ENCODE results near the gene IGFBP7. TPM values are rescaled to one million over a fixed set of nuclear protein-coding genes. Genes with fewer than 3 reads are reported as not detected.
A peak's percentile ranks its signal among the peaks of the same experiment; 100 is the strongest.

The IGFBP7 gene
- total RNA-seq, 4 donors from 2014 or later, result 225 to 1,715 (median 711) TPM

- Histone ChIP-seq H3K27ac (peak overlapping the region; percentile 58 to 79), H3K27me3 (no peaks in the 10 kb centered on the region), H3K4me1 (peaks cover 0 to 12% of the 10 kb centered on the region in 2 donors), H3K9me3 (no peaks in the 10 kb centered on the region), H3K4me3 (no peak overlapping the region), H3K36me3 (no peaks in the 10 kb centered on the region)
- TF ChIP-seq CTCF (IDR thresholded peaks at IDR 0.05) (no peak), POLR2A (IDR thresholded peaks at IDR 0.05) (no peak)
- intact Hi-C loops (cut with DNase I; ENCODE audit: low total_unique reads), result no loop called here
- DNase-seq, result no peak
Observed at GRCh38 chr4:57081651-57082621, 28.2 kb downstream of the IGFBP7 start.

- Histone ChIP-seq H3K36me3 (no peaks in the 10 kb centered on the region), H3K27me3 (no peaks in the 10 kb centered on the region), H3K27ac (peak overlapping the region; percentile 58 to 79), H3K4me3 (no peak overlapping the region), H3K9me3 (no peaks in the 10 kb centered on the region), H3K4me1 (peaks cover 0 to 12% of the 10 kb centered on the region in 2 donors)
- TF ChIP-seq CTCF (IDR thresholded peaks at IDR 0.05), result no peak
- TF ChIP-seq POLR2A (IDR thresholded peaks at IDR 0.05), result no peak
- intact Hi-C loops (cut with DNase I; ENCODE audit: low total_unique reads), result no loop called here
- no peak for DNase-seq
Observed at GRCh38 chr4:57080781-57081650, 29.2 kb downstream of the IGFBP7 start.

- no peaks in the 10 kb centered on the region for H3K27me3 ChIP-seq
- intact Hi-C loops (cut with DNase I; ENCODE audit: low total_unique reads), result no loop called here
- no peaks in the 10 kb centered on the region for H3K9me3 ChIP-seq
- H3K4me1 ChIP-seq, result peaks cover 0 to 12% of the 10 kb centered on the region in 2 donors
- TF ChIP-seq POLR2A (IDR thresholded peaks at IDR 0.05) (no peak), CTCF (IDR thresholded peaks at IDR 0.05) (no peak)
- no peaks in the 10 kb centered on the region for H3K36me3 ChIP-seq
- DNase-seq, result no peak
- H3K4me3 ChIP-seq, result no peak overlapping the region
- peak overlapping the region; percentile 18 to 79 for H3K27ac ChIP-seq
Observed at GRCh38 chr4:57078685-57079521, 31.3 kb downstream of the IGFBP7 start.

GRCh38 chr4:57077550-57078343, 32.4 kb downstream of the IGFBP7 start:
- intact Hi-C loops (cut with DNase I; ENCODE audit: low total_unique reads), result no loop called here
- no peak overlapping the region for H3K4me3 ChIP-seq
- H3K4me1 ChIP-seq, result peaks cover 0 to 12% of the 10 kb centered on the region in 2 donors
- TF ChIP-seq CTCF (IDR thresholded peaks at IDR 0.05), result no peak
- no peak for TF ChIP-seq POLR2A (IDR thresholded peaks at IDR 0.05)
- no peaks in the 10 kb centered on the region for H3K36me3 ChIP-seq
- H3K9me3 ChIP-seq, result no peaks in the 10 kb centered on the region
- H3K27me3 ChIP-seq, result no peaks in the 10 kb centered on the region
- H3K27ac ChIP-seq, result peak overlapping the region in 1 of 2 donors; percentile 79
- DNase-seq, result no peak

Data from uterus (tissue), 4 donors.